Ishikawa (cell line): ENCODE measurements around the gene PALM3.

ENCODE experiments used
- CEBPB ChIP-seq: IDR thresholded peaks from 2 replicates; pipeline ENCODE4 v1.6.1; 2012
- CREB1 ChIP-seq: IDR thresholded peaks from 2 replicates; pipeline ENCODE4 v1.6.1; 2012; ENCODE audit warnings: low read depth
- EGR1 ChIP-seq: IDR thresholded peaks from 2 replicates; pipeline ENCODE4 v1.6.1; 2012
- EP300 ChIP-seq: IDR thresholded peaks from 2 replicates; pipeline ENCODE4 v1.6.1; 2012; ENCODE audit warnings: borderline replicate concordance
- FOXM1 ChIP-seq: IDR thresholded peaks from 2 replicates; pipeline ENCODE4 v1.6.1; 2012; ENCODE audit warnings: low read depth, borderline replicate concordance
- MAX ChIP-seq: IDR thresholded peaks from 2 replicates; pipeline ENCODE4 v1.6.1; 2012
- NFIC ChIP-seq: IDR thresholded peaks from 2 replicates; pipeline ENCODE4 v1.6.1; 2012
- RAD21 ChIP-seq: IDR thresholded peaks from 2 replicates; pipeline ENCODE4 v1.6.1; 2012; ENCODE audit warnings: low read depth
- TAF1 ChIP-seq: IDR thresholded peaks from 2 replicates; pipeline ENCODE4 v1.6.1; 2012; ENCODE audit warnings: low read depth, mild to moderate bottlenecking
- TCF12 ChIP-seq: IDR thresholded peaks from 2 replicates; pipeline ENCODE4 v1.6.1; 2012; ENCODE audit warnings: low read depth
- TEAD4 ChIP-seq: IDR thresholded peaks from 2 replicates; pipeline ENCODE4 v1.6.1; 2012
- YY1 ChIP-seq: IDR thresholded peaks from 2 replicates; pipeline ENCODE4 v1.6.1; 2012; ENCODE audit warnings: low read depth
- ZBTB7A ChIP-seq: IDR thresholded peaks from 2 replicates; pipeline ENCODE4 v1.6.1; 2012; ENCODE audit warnings: low read depth
- TF ChIP-seq, protein P1 (sequence below): IDR thresholded peaks from 2 replicates; pipeline ENCODE4 v1.6.1; 2012
- TF ChIP-seq, protein P2 (sequence below): IDR thresholded peaks from 2 replicates; pipeline ENCODE4 v1.6.1; 2012; ENCODE audit warnings: low read depth, mild to moderate bottlenecking

Gene PALM3

DNA sequence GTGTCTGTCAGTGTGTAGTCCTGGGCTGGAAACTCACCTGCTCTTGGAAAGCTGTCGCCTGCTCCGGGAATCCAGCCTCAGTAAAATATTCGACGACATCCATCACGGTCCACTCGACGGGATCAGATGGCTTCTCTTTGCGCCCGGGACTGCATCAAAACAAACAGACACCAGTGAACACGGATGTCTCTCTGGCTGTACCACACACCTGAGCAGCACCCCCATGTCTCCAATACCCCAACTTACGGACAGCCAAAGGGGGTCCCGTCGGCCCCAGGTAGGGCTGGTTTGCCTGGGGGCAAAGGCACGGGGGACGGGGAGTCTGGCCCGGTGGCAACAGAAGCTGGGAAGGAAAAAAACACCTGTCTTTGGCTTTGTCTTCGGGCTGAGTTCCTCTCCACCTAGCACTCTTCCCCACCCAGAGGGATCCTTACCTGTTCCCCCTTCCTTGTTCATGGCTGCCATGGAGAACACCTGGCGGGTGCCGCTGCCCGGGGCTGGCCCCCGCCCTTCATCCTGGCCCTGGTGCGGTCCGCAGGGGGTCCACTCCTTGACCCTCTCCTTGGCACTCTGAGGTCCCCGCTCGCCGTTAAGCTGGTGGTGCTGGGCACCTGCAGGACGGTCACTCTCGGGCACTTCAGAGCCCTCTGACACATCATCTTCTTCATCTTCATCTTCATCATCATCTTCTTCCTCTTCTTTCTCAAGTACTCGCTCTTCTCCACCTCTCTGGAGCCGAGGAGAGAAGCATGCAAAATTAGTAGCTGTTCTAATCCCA, 26.9 kb upstream of the PALM3 start:
- TF ChIP-seq FOXM1 (no peak), CREB1 (no peak), TCF12 (no peak), TEAD4 (no peak)
- TF ChIP-seq, protein P1, sequence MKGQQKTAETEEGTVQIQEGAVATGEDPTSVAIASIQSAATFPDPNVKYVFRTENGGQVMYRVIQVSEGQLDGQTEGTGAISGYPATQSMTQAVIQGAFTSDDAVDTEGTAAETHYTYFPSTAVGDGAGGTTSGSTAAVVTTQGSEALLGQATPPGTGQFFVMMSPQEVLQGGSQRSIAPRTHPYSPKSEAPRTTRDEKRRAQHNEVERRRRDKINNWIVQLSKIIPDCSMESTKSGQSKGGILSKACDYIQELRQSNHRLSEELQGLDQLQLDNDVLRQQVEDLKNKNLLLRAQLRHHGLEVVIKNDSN = no peak

DNA sequence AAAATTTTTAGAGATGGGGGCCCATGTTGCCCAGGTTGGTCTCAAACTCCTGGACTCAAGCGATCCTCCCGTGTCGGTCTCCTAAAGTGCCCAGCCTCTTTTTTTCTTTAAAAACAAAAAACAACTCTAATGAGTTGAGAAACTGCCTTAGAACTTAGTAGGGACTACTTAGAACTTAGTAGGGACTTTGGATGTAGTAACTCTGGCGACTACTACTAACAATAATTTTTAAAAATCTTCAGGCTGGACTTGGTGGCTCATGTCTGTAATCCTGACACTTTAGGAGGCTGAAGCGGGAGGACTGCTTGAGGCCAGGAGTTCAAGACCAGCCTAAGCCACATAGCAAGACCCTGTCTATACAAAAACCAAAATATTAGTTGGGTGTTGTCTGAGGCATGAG, 24.2 kb upstream of the PALM3 start:
- TF ChIP-seq TAF1 = no peak

DNA sequence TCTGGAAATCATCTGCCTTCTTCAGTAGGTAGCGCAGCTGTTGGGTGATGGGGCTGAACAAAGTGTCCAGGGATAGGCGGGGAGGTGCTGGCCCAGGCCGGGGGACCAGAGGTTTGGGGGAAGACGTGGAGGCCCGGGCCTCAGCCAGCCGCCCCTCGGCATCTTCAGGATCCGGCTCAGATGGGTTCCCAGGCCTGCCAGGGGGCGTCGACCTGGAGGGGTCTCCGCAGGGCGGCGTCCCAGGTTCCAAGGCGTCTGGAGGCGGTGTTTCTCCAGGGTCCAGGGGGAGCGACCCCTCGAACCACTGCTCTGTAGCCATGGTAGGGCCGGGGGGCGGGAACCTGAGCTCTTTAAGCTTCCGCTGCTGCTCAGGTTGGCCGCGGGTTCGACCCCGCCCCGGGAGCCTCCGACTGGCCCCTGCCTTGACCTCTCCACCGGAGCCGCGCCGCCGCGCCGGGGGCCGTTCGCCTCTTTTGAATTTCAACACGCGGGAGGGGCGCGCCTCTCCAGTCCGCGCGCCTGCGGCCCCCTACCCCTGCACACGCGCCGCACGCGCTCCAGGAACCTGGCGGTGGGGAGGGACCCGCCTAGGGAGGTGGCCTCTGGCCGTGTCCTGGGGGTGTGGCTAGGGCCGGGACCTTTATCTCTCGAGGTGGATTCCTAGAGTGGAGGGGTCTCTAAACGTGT, 23.6 kb upstream of the PALM3 start, which contains the start of gene C19orf67:
C19orf67 (minus strand) TSS at position 475 of the 687 bp plus-strand sequence; CDS start at position 319, 156 bp downstream.
- TF ChIP-seq NFIC (no peak), FOXM1 (no peak), EP300 (no peak), EGR1 (no peak), TEAD4 (no peak), CREB1 (no peak), ZBTB7A (no peak), YY1 (no peak), CEBPB (no peak), TCF12 (no peak), RAD21 (no peak), TAF1 (no peak), MAX (no peak)
- TF ChIP-seq, protein P1 = no peak
- TF ChIP-seq, protein P2, sequence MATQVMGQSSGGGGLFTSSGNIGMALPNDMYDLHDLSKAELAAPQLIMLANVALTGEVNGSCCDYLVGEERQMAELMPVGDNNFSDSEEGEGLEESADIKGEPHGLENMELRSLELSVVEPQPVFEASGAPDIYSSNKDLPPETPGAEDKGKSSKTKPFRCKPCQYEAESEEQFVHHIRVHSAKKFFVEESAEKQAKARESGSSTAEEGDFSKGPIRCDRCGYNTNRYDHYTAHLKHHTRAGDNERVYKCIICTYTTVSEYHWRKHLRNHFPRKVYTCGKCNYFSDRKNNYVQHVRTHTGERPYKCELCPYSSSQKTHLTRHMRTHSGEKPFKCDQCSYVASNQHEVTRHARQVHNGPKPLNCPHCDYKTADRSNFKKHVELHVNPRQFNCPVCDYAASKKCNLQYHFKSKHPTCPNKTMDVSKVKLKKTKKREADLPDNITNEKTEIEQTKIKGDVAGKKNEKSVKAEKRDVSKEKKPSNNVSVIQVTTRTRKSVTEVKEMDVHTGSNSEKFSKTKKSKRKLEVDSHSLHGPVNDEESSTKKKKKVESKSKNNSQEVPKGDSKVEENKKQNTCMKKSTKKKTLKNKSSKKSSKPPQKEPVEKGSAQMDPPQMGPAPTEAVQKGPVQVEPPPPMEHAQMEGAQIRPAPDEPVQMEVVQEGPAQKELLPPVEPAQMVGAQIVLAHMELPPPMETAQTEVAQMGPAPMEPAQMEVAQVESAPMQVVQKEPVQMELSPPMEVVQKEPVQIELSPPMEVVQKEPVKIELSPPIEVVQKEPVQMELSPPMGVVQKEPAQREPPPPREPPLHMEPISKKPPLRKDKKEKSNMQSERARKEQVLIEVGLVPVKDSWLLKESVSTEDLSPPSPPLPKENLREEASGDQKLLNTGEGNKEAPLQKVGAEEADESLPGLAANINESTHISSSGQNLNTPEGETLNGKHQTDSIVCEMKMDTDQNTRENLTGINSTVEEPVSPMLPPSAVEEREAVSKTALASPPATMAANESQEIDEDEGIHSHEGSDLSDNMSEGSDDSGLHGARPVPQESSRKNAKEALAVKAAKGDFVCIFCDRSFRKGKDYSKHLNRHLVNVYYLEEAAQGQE = no peak

GRCh38 chr19:14082675-14082960, 20.7 kb upstream of the PALM3 start:
- TF ChIP-seq, protein P2 = no peak
- TF ChIP-seq MAX (no peak), NFIC (no peak), ZBTB7A (no peak), CEBPB (no peak), RAD21 (no peak)
- TF ChIP-seq, protein P1 = no peak

GRCh38 chr19:14081797-14082674, 20.2 kb upstream of the PALM3 start:
- TF ChIP-seq FOXM1 (no peak), ZBTB7A (peak; percentile 77), EGR1 (peak; percentile 51; the same call in 1 of the 2 replicates)
